Activated naive CD4-positive, alpha-beta T cell treated with anti-CD3 and anti-CD28 coated beads for 36 hours (primary cell): ENCODE data around the gene CDC42BPA. TPM values are rescaled to one million over a fixed set of nuclear protein-coding genes. Genes with fewer than 3 reads are reported as not detected.
"Not testable (repeated sequence)": the region's sequence is repeated elsewhere in the genome, so short reads cannot be mapped to it uniquely, and the experiment has no call there.

Experiments used
- CTCF ChIA-PET: fragments of 350-600 bp; sonication (Branson Sonifier 250); formaldehyde crosslinking; loops from one replicate; lab custom pipeline; 2021; ENCODE audit warnings: antibody characterized with exemption; lab: Charles Lee
- DNase-seq: peaks from one replicate; pipeline ENCODE4 v3.0.0-alpha.2; 2020
- H3K27ac Mint-ChIP-seq: one replicate; pipeline ENCODE4 v1.8.0; 2021; ENCODE audit warnings: mild to moderate bottlenecking, mixed read lengths
- H3K27me3 Mint-ChIP-seq: one replicate; pipeline ENCODE4 v1.8.0; 2021; ENCODE audit warnings: low read depth, mixed read lengths
- H3K36me3 Mint-ChIP-seq: one replicate; pipeline ENCODE4 v1.8.0; 2021; ENCODE audit warnings: low read depth, mixed read lengths
- H3K4me1 Mint-ChIP-seq: one replicate; pipeline ENCODE4 v1.8.0; 2021; ENCODE audit warnings: low read depth, mixed read lengths
- H3K4me3 Mint-ChIP-seq: one replicate; pipeline ENCODE4 v1.8.0; 2021; ENCODE audit warnings: mild to moderate bottlenecking, moderate library complexity, mixed read lengths
- H3K9me3 Mint-ChIP-seq: one replicate; pipeline ENCODE4 v1.8.0; 2021; ENCODE audit warnings: mixed read lengths
- intact Hi-C: fragments of 100-400 bp; cut with micrococcal nuclease; formaldehyde crosslinking; loops from one replicate; pipeline ENCODE4 v1.15.1; 2023
- total RNA-seq, 2 experiments: library from RNA; stranded (reverse); gene quantifications; one replicate each; pipeline ENCODE4 v1.2.3, GENCODE V29; 2021

The CDC42BPA gene
- total RNA-seq, 2 experiments from 2014 or later: 5.0 to 5.8 TPM

GRCh38 chr1:227263869-227264268, 54.4 kb downstream of the CDC42BPA start:
- CTCF ChIA-PET: no interaction called here
- no peaks in the 10 kb centered on the region for H3K36me3 Mint-ChIP-seq
- intact Hi-C loops: no loop called here

GRCh38 chr1:227261501-227261900, 56.8 kb downstream of the CDC42BPA start:
- no peak for DNase-seq
- CTCF ChIA-PET: no interaction called here
- intact Hi-C loops: no loop called here
- H3K36me3 Mint-ChIP-seq: no peaks in the 10 kb centered on the region
- H3K27me3 Mint-ChIP-seq: no peaks in the 10 kb centered on the region
- H3K27ac Mint-ChIP-seq: no peak overlapping the region
- H3K4me1 Mint-ChIP-seq: no peaks in the 10 kb centered on the region
- H3K4me3 Mint-ChIP-seq: no peak overlapping the region
- H3K9me3 Mint-ChIP-seq: no peaks in the 10 kb centered on the region

More at GRCh38 chr1:227263869-227264268, 54.4 kb downstream of the CDC42BPA start:
- peaks cover 4% of the 10 kb centered on the region for H3K27me3 Mint-ChIP-seq
- H3K27ac Mint-ChIP-seq: no peak overlapping the region
- no peak for DNase-seq
- H3K4me3 Mint-ChIP-seq: no peak overlapping the region
- H3K4me1 Mint-ChIP-seq: no peaks in the 10 kb centered on the region
- no peaks in the 10 kb centered on the region for H3K9me3 Mint-ChIP-seq

- no peaks in the 10 kb centered on the region for H3K27me3 Mint-ChIP-seq
- CTCF ChIA-PET: no interaction called here
- H3K9me3 Mint-ChIP-seq: no peaks in the 10 kb centered on the region
- H3K4me1 Mint-ChIP-seq: no peaks in the 10 kb centered on the region
- no peaks in the 10 kb centered on the region for H3K36me3 Mint-ChIP-seq
- H3K27ac Mint-ChIP-seq: no peak overlapping the region
- DNase-seq: no peak
- intact Hi-C loops: no loop called here
- no peak overlapping the region for H3K4me3 Mint-ChIP-seq
Observed at GRCh38 chr1:227260433-227260832, 57.9 kb downstream of the CDC42BPA start.

GRCh38 chr1:227257964-227258363, 60.3 kb downstream of the CDC42BPA start:
- intact Hi-C loops: no loop called here
- peaks cover 3% of the 10 kb centered on the region for H3K27me3 Mint-ChIP-seq
- H3K36me3 Mint-ChIP-seq: no peaks in the 10 kb centered on the region
- DNase-seq: no peak
- no peak overlapping the region for H3K4me3 Mint-ChIP-seq
- no peaks in the 10 kb centered on the region for H3K9me3 Mint-ChIP-seq
- no peaks in the 10 kb centered on the region for H3K4me1 Mint-ChIP-seq
- no peak overlapping the region for H3K27ac Mint-ChIP-seq
- CTCF ChIA-PET: interaction anchor here (0.6 kb wide), 1 partner anchor 708 kb away, joined by 3 read pairs; no protein-coding TSS in a partner anchor

GRCh38 chr1:227255086-227255732, 63.1 kb downstream of the CDC42BPA start:
- CTCF ChIA-PET: no interaction called here
- DNase-seq: no peak
- Mint-ChIP-seq H3K4me3 (no peak overlapping the region), H3K9me3 (no peaks in the 10 kb centered on the region), H3K27ac (no peak overlapping the region), H3K27me3 (peaks cover 4% of the 10 kb centered on the region), H3K36me3 (no peaks in the 10 kb centered on the region), H3K4me1 (no peaks in the 10 kb centered on the region)
- intact Hi-C loops: no loop called here

GRCh38 chr1:227253065-227253464, 65.2 kb downstream of the CDC42BPA start:
- no peak overlapping the region for H3K4me3 Mint-ChIP-seq
- peaks cover 4% of the 10 kb centered on the region for H3K27me3 Mint-ChIP-seq
- no peaks in the 10 kb centered on the region for H3K36me3 Mint-ChIP-seq
- CTCF ChIA-PET: no interaction called here
- no peaks in the 10 kb centered on the region for H3K9me3 Mint-ChIP-seq
- no peak for DNase-seq
- no peaks in the 10 kb centered on the region for H3K4me1 Mint-ChIP-seq
- H3K27ac Mint-ChIP-seq: no peak overlapping the region
- intact Hi-C loops: no loop called here

GRCh38 chr1:227245613-227246320, 72.5 kb downstream of the CDC42BPA start:
- CTCF ChIA-PET: no interaction called here

GRCh38 chr1:227244339-227245118, 73.8 kb downstream of the CDC42BPA start:
- CTCF ChIA-PET: no interaction called here
- H3K9me3 Mint-ChIP-seq: peaks cover 2% of the 10 kb centered on the region
- intact Hi-C loops: no loop called here
- DNase-seq: no peak
- peaks cover 1% of the 10 kb centered on the region for H3K36me3 Mint-ChIP-seq
- H3K27me3 Mint-ChIP-seq: peaks cover 17% of the 10 kb centered on the region
- H3K27ac Mint-ChIP-seq: no peak overlapping the region
- H3K4me3 Mint-ChIP-seq: no peak overlapping the region
- no peaks in the 10 kb centered on the region for H3K4me1 Mint-ChIP-seq

More at GRCh38 chr1:227245613-227246320, 72.5 kb downstream of the CDC42BPA start:
- Mint-ChIP-seq H3K4me3 (no peak overlapping the region), H3K9me3 (peaks cover 2% of the 10 kb centered on the region), H3K27me3 (peaks cover 12% of the 10 kb centered on the region), H3K4me1 (no peaks in the 10 kb centered on the region), H3K36me3 (peaks cover 1% of the 10 kb centered on the region), H3K27ac (no peak overlapping the region)
- intact Hi-C loops: no loop called here
- DNase-seq: no peak

GRCh38 chr1:227242811-227243682, 75.2 kb downstream of the CDC42BPA start:
- Mint-ChIP-seq H3K27ac (no peak overlapping the region), H3K4me1 (no peaks in the 10 kb centered on the region), H3K36me3 (peaks cover 1% of the 10 kb centered on the region), H3K4me3 (no peak overlapping the region), H3K27me3 (peaks cover 24% of the 10 kb centered on the region), H3K9me3 (peaks cover 2% of the 10 kb centered on the region)
- intact Hi-C loops: no loop called here
- no peak for DNase-seq
- CTCF ChIA-PET: no interaction called here

GRCh38 chr1:227240983-227241382, 77.3 kb downstream of the CDC42BPA start:
- H3K27me3 Mint-ChIP-seq: peaks cover 20% of the 10 kb centered on the region
- H3K9me3 Mint-ChIP-seq: no peaks in the 10 kb centered on the region
- DNase-seq: no peak
- H3K4me1 Mint-ChIP-seq: no peaks in the 10 kb centered on the region
- no peaks in the 10 kb centered on the region for H3K36me3 Mint-ChIP-seq
- CTCF ChIA-PET: no interaction called here
- intact Hi-C loops: no loop called here
- H3K27ac Mint-ChIP-seq: no peak overlapping the region
- H3K4me3 Mint-ChIP-seq: no peak overlapping the region

- H3K36me3 Mint-ChIP-seq: no peaks in the 10 kb centered on the region
- CTCF ChIA-PET: no interaction called here
- peak; percentile 27 for DNase-seq
Observed at GRCh38 chr1:227234998-227235405, 83.3 kb downstream of the CDC42BPA start.

GRCh38 chr1:227231128-227231527, 87.2 kb downstream of the CDC42BPA start:
- H3K4me3 Mint-ChIP-seq: not testable (repeated sequence)

More at GRCh38 chr1:227234998-227235405, 83.3 kb downstream of the CDC42BPA start:
- Mint-ChIP-seq H3K27ac (no peak overlapping the region), H3K4me3 (no peak overlapping the region), H3K4me1 (no peaks in the 10 kb centered on the region), H3K27me3 (peaks cover 21% of the 10 kb centered on the region), H3K9me3 (no peaks in the 10 kb centered on the region)
- intact Hi-C loops: loop anchor here (1.0 to 5.0 kb wide), 2 partner anchors 202 to 323 kb away; no protein-coding TSS in a partner anchor

More at GRCh38 chr1:227231128-227231527, 87.2 kb downstream of the CDC42BPA start:
- H3K4me1 Mint-ChIP-seq, H3K27ac Mint-ChIP-seq, H3K36me3 Mint-ChIP-seq, CTCF ChIA-PET, H3K9me3 Mint-ChIP-seq, H3K27me3 Mint-ChIP-seq, intact Hi-C loops, DNase-seq: not testable (repeated sequence)
